GM23248 (cell line): ENCODE measurements around the gene CDKAL1. TPM values are rescaled to one million over a fixed set of nuclear protein-coding genes. Genes with fewer than 3 reads are reported as not detected.
A peak's percentile ranks its signal among the peaks of the same experiment; 100 is the strongest.

Experiments
- DNase-seq: peaks from one replicate; pipeline ENCODE4 v3.0.0-alpha.2; 2015
- H2AFZ ChIP-seq: fragments of 200-600 bp; sonication (generic); 2 replicates; pipeline ENCODE4 v1.6.1; 2016; ENCODE audit warnings: antibody characterized with exemption
- H3F3A ChIP-seq: fragments of 200-600 bp; sonication (generic); 2 replicates; pipeline ENCODE4 v1.6.1; 2016; ENCODE audit warnings: mild to moderate bottlenecking, antibody characterized with exemption, mixed run types; ENCODE audit not compliant: insufficient read depth
- H3K27ac ChIP-seq: fragments of 200-600 bp; sonication (generic); 2 replicates; pipeline ENCODE4 v1.5.1; 2016; ENCODE audit warnings: mild to moderate bottlenecking
- H3K27me3 ChIP-seq: fragments of 200-600 bp; sonication (generic); replicated peaks from 2 replicates; pipeline ENCODE4 v1.6.1; 2016; ENCODE audit warnings: mild to moderate bottlenecking; ENCODE audit not compliant: insufficient read depth
- H3K36me3 ChIP-seq: fragments of 200-600 bp; sonication (generic); 2 replicates; pipeline ENCODE4 v1.6.1; 2016; ENCODE audit warnings: low read depth, mild to moderate bottlenecking
- H3K4me1 ChIP-seq: fragments of 200-600 bp; sonication (generic); 2 replicates; pipeline ENCODE4 v1.6.1; 2016; ENCODE audit warnings: mild to moderate bottlenecking; ENCODE audit not compliant: insufficient read depth
- H3K4me2 ChIP-seq: fragments of 200-600 bp; sonication (generic); one replicate; pipeline ENCODE4 v1.6.1; 2016; ENCODE audit warnings: mild to moderate bottlenecking; ENCODE audit not compliant: unreplicated experiment
- H3K4me3 ChIP-seq: fragments of 200-600 bp; sonication (generic); 2 replicates; pipeline ENCODE4 v1.5.1; 2016; ENCODE audit warnings: mild to moderate bottlenecking
- H3K79me2 ChIP-seq: fragments of 200-600 bp; sonication (generic); 2 replicates; pipeline ENCODE4 v1.6.1; 2016; ENCODE audit warnings: mild to moderate bottlenecking; ENCODE audit not compliant: insufficient read depth
- H3K9ac ChIP-seq: fragments of 200-600 bp; sonication (generic); 2 replicates; pipeline ENCODE4 v1.6.1; 2016; ENCODE audit warnings: mild to moderate bottlenecking
- H3K9me2 ChIP-seq: fragments of 200-600 bp; sonication (generic); 2 replicates; pipeline ENCODE4 v1.6.1; 2016; ENCODE audit warnings: mixed run types, mild to moderate bottlenecking, moderate library complexity; ENCODE audit not compliant: insufficient read depth
- H3K9me3 ChIP-seq: fragments of 200-600 bp; sonication (generic); one replicate; pipeline ENCODE4 v1.6.1; 2017; ENCODE audit warnings: low read depth
- H4K20me1 ChIP-seq: fragments of 200-600 bp; sonication (generic); 2 replicates; pipeline ENCODE4 v1.6.0; 2016; ENCODE audit not compliant: insufficient read depth
- EZH2 ChIP-seq: fragments of 200-600 bp; sonication (generic); IDR thresholded peaks from 2 replicates; pipeline ENCODE4 v1.6.1; 2018; ENCODE audit warnings: antibody characterized with exemption, mild to moderate bottlenecking; ENCODE audit not compliant: insufficient read depth, poor library complexity, severe bottlenecking
- EZH2phosphoT487 ChIP-seq: fragments of 200-600 bp; sonication (generic); IDR thresholded peaks from 2 replicates; pipeline ENCODE4 v1.6.1; 2018; ENCODE audit warnings: antibody characterized with exemption, moderate library complexity, mild to moderate bottlenecking, low read depth; ENCODE audit not compliant: insufficient read depth
- WGBS, 2 experiments: methylation state at CpG; one replicate each; pipeline ENCODE4 v1.1.6; 2015 to 2017; ENCODE audit warnings: low lambda C conversion rate in 2 of 2, low coverage in 1 of 2; ENCODE audit errors: missing lambda C conversion rate in 2 of 2; 5-methylcytosine and 5-hydroxymethylcytosine counted together
- in situ Hi-C: fragments of 300-500 bp; cut with MboI; formaldehyde crosslinking; loops from 2 replicates; pipeline ENCODE4 v1.15.0; 2020
- polyA plus RNA-seq: library from polyadenylated mRNA; unstranded; fragments of >200 nt; fragmentation: Nextera tagmentation; extraction: Ambion mirVana; gene quantifications from 2 replicates; pipeline ENCODE4 v1.2.1, GENCODE V29; 2016
- total RNA-seq: library from RNA; depleted of rRNA; stranded (reverse); fragments of >200 nt; shearing (Covaris generic); gene quantifications from 2 replicates; pipeline ENCODE4 v1.2.3, GENCODE V29; 2014

CDKAL1 gene
- total and polyA plus RNA-seq, 2 experiments from 2014 or later = 7.5 to 10.8 TPM

DNA sequence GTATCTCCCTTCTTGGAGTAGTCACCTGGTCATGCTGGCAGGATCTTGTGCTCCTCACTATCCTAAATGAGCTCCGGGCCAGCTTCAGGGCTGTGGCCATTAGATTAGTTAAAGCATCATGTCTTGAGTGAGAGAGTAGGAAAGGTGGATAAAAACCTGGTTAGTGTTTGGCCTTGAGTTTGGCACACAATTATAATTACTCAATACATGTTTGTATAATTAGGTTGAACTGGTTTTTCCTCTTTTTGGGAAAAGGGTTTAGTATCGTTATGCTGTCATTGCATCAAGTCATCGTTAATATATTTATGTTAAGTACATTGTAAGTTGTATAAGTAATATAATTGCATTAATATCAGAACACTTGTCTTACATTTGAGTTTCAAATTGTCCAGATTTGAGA lies 126.3 kb downstream of the CDKAL1 start:
- Histone ChIP-seq H3K4me2 (no peak overlapping the region), H3K36me3 (no peaks in the 10 kb centered on the region), H3K79me2 (no peaks in the 10 kb centered on the region), H4K20me1 (no peaks in the 10 kb centered on the region), H3K9me2 (no peaks in the 10 kb centered on the region), H3K27me3 (no peaks in the 10 kb centered on the region), H3K4me1 (peaks cover 9% of the 10 kb centered on the region), H3K9me3 (no peaks in the 10 kb centered on the region), H3F3A (no peaks in the 10 kb centered on the region), H3K4me3 (no peak overlapping the region), H2AFZ (no peak overlapping the region), H3K9ac (no peak overlapping the region), H3K27ac (no peak overlapping the region)
- 94 to 98% methylated on average over 3 of the region's 3 CpGs for WGBS, 2 experiments
- no peak for DNase-seq
- TF ChIP-seq EZH2 (no peak), EZH2phosphoT487 (no peak)
- in situ Hi-C loops = no loop called here

DNA sequence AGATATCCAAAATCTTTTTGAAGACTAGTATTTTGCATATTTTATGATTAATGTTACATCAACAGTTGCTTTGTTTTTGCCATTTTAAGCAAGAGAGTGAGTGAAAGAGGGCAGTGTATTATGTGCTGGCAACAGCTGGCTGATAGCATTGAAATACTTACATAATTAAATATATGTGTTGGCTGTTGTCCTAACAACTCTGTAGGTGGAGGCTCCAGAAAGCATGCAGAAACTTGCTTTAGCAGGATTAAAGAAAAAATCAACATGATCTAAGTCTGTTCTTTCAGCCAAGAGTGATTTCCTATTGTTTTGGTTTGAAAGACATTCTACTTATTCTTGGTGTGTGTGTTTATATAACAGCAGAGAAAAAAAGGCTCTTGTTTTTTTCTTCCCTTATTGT lies 127.5 kb downstream of the CDKAL1 start:
- H3K79me2 ChIP-seq = no peaks in the 10 kb centered on the region
- H3K4me3 ChIP-seq = no peak overlapping the region
- no peaks in the 10 kb centered on the region for H3K9me2 ChIP-seq
- H3K27me3 ChIP-seq = no peaks in the 10 kb centered on the region
- H3K4me1 ChIP-seq = peaks cover 7% of the 10 kb centered on the region
- H3K4me2 ChIP-seq = no peak overlapping the region
- no peak overlapping the region for H3K9ac ChIP-seq
- H3F3A ChIP-seq = no peaks in the 10 kb centered on the region
- TF ChIP-seq EZH2phosphoT487 (no peak), EZH2 (no peak)
- no peaks in the 10 kb centered on the region for H3K36me3 ChIP-seq
- no peaks in the 10 kb centered on the region for H3K9me3 ChIP-seq
- in situ Hi-C loops = no loop called here
- no peak overlapping the region for H3K27ac ChIP-seq
- no peak overlapping the region for H2AFZ ChIP-seq
- DNase-seq = peak; percentile 3
- no peaks in the 10 kb centered on the region for H4K20me1 ChIP-seq

DNA sequence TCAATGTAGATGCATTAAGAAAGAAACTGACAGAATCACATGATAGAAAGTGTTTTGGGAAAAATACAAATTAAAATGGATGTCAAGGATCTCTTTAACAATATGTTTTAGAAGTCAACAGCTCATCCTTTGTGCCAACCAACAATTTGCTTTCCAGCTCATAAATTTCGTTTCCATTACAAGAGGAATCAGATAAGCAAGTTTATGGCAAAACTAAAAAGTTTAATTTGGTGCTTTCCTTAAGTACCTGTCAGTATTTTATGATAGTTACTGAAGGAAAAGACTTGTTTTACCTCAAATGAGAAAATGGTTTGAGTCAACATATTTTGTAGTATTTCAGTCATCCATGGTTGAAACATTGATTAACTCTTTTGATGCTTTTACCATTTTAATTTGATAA lies 130.0 kb downstream of the CDKAL1 start:
- no peak overlapping the region for H2AFZ ChIP-seq
- no peak overlapping the region for H3K4me2 ChIP-seq
- no peaks in the 10 kb centered on the region for H3K27me3 ChIP-seq
- no peak overlapping the region for H3K27ac ChIP-seq
- no peaks in the 10 kb centered on the region for H3K9me3 ChIP-seq
- TF ChIP-seq EZH2 = no peak
- TF ChIP-seq EZH2phosphoT487 = no peak
- H3K9ac ChIP-seq = no peak overlapping the region
- 95% methylated on average over 1 of the region's 1 CpG for WGBS, 2 experiments
- H3K79me2 ChIP-seq = no peaks in the 10 kb centered on the region
- H3F3A ChIP-seq = no peaks in the 10 kb centered on the region
- H3K4me3 ChIP-seq = no peak overlapping the region
- in situ Hi-C loops = no loop called here
- H3K9me2 ChIP-seq = no peaks in the 10 kb centered on the region
- DNase-seq = no peak
- H3K4me1 ChIP-seq = peaks cover 7% of the 10 kb centered on the region
- H3K36me3 ChIP-seq = no peaks in the 10 kb centered on the region
- no peaks in the 10 kb centered on the region for H4K20me1 ChIP-seq

DNA sequence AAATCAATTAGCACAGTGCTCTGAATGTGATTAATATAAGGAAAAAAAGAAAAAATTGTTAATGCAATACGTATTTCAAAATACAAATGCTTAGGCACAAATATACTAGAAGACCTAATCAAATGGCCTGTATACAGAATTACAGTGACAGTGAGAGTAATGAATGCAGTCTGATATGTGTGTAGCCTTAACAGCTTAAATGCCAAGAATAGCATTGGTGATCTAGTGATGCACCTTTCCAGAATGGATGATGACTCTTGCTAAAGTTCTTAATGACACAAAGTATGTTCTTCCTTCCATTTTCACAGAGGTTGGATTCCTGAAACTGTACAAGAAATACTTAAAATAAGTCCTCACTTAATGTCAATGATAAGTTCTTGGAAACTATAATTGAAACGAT lies 131.0 kb downstream of the CDKAL1 start:
- no peaks in the 10 kb centered on the region for H3K36me3 ChIP-seq
- H3F3A ChIP-seq = no peaks in the 10 kb centered on the region
- no peaks in the 10 kb centered on the region for H3K27me3 ChIP-seq
- H3K4me2 ChIP-seq = no peak overlapping the region
- H4K20me1 ChIP-seq = no peaks in the 10 kb centered on the region
- no peak overlapping the region for H3K4me3 ChIP-seq
- 97 to 98% methylated on average over 2 of the region's 2 CpGs for WGBS, 2 experiments
- H3K9me2 ChIP-seq = no peaks in the 10 kb centered on the region
- no peak overlapping the region for H3K9ac ChIP-seq
- no peak overlapping the region for H2AFZ ChIP-seq
- TF ChIP-seq EZH2phosphoT487 (no peak), EZH2 (no peak)
- peaks cover 7% of the 10 kb centered on the region for H3K4me1 ChIP-seq
- no peaks in the 10 kb centered on the region for H3K79me2 ChIP-seq
- in situ Hi-C loops = no loop called here
- no peak for DNase-seq
- no peak overlapping the region for H3K27ac ChIP-seq
- H3K9me3 ChIP-seq = no peaks in the 10 kb centered on the region
